HT-29 (cell line): ENCODE measurements around the gene RNF19B. TPM values are rescaled to one million over a fixed set of nuclear protein-coding genes. Genes with fewer than 3 reads are reported as not detected.
A peak's percentile ranks its signal among the peaks of the same experiment; 100 is the strongest.
"Not testable (repeated sequence)": the region's sequence is repeated elsewhere in the genome, so short reads cannot be mapped to it uniquely, and the experiment has no call there.

Experiments used
- DNase-seq: peaks from one replicate; pipeline ENCODE4 v3.0.0-alpha.2; 2015; ENCODE audit warnings: low spot score
- total RNA-seq: library from RNA; depleted of rRNA; stranded (reverse); fragments of >200 nt; shearing (Covaris generic); gene quantifications from 2 replicates; pipeline ENCODE4 v1.2.3, GENCODE V29; 2014

The RNF19B gene
- total RNA-seq, 1 experiment from 2014 or later: 15.8 TPM

DNA sequence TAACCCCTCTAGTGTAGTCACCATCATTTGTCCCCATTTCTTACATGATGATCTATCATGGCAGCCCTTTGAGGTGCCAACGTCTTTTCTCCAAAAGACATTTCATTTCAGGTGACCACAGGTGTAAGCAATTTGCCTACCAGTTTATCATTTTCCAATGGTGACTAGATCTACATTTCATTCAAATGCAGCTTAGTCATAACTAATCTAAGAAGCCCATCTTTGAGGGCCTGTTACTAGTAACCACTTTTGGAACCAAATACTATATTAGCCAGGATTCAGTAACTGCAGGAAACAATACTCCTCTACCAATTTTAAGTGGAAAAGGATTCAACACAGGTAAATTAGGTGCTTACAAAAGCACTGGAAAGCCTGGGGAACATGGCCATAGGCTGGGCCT lies 32.8 kb downstream of the RNF19B start:
- DNase-seq: no peak

DNA sequence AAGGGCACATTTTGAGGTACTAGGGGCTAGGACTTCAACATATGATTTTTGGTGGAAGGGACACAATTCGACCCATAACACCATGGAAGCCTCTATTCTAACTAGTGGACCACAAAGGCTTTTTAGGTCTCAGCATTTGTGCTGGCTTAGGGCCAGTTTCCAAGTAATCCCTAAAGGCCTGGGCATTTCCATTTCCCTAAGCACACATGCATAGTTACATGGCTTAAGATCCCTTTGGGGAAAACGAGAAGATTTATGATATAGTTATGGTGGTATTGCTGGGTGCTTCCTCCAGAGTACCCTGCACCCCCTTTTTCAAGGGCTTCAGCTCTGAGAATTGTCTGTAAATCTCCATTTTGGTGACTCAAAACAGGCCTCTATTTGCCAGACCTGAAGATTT lies 35.2 kb downstream of the RNF19B start:
- no peak for DNase-seq

DNA sequence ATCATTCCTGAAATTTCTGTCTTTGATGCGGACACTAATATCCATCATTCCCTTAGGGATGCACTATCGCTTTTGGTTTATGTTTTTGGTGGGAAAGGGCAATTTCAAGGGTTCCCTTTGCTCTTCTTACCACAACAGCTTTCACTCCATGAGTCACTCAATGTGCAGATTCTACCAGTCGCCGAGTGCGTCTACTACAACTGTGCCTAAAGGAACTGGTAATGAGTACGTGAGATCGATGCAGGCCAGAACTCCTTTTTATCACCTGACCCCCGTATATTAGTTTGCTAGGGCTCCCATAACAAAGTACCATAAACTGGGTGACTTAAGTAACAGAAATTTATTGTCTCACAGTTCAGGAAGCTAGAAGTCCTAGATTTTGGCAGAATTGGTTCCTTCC lies 35.9 kb downstream of the RNF19B start:
- DNase-seq: no peak

DNA sequence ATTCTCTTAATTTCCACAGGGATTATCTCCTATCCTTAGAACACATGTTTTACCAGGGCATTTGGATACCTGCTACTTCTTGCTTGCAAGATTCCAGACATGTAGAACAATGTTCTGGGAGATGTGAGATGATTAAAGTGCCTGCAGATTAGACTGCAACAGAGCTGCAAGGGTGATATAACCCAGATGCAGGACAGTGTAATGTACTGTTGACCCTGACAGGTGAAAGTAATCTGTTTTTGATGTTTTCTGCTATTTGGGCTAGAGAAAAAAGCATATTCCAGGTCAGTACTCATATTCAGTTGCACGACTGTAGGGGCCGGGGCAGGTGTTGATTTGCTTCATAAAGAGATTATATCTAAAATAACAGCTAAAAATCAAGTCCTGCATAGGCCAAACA lies 36.3 kb downstream of the RNF19B start:
- DNase-seq: no peak

DNA sequence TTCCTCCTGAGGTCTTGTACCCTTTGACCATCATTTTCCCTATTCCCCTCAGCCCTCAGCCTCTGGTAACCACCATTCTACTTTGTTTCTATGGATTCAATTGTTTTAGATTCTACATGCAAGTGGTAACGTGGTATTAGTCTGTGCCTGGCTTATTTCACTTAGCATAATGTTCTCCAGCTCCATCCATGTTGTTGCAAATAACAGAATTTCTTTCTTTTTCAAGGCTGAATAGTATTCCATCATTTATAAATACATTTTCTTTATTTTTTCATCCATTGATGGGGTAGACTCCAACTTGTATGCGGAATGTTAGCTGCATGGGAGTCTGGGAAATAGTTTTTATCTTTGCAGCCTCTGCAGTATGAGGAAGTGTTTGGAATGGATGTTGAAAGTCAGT lies 37.2 kb downstream of the RNF19B start:
- no peak for DNase-seq

DNA sequence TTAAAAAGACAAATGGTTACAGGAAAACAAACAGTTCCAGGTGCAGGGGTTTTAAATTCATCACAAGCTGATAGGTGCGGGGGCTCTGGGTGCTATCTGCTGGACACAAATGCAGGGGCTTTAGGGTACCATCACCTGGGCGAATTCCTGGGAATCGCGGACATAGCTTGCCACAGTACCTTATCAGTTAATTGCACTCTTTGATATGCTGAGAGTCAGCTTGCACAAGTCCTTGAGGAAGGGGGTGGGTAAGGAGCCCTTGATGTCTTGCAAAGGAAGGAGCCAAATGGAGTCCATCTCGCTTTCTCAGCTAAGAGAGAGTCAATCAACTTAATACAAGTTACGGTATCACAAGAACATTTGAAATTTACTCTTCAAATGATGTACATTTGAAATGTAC lies 38.0 kb downstream of the RNF19B start:
- DNase-seq: no peak

DNA sequence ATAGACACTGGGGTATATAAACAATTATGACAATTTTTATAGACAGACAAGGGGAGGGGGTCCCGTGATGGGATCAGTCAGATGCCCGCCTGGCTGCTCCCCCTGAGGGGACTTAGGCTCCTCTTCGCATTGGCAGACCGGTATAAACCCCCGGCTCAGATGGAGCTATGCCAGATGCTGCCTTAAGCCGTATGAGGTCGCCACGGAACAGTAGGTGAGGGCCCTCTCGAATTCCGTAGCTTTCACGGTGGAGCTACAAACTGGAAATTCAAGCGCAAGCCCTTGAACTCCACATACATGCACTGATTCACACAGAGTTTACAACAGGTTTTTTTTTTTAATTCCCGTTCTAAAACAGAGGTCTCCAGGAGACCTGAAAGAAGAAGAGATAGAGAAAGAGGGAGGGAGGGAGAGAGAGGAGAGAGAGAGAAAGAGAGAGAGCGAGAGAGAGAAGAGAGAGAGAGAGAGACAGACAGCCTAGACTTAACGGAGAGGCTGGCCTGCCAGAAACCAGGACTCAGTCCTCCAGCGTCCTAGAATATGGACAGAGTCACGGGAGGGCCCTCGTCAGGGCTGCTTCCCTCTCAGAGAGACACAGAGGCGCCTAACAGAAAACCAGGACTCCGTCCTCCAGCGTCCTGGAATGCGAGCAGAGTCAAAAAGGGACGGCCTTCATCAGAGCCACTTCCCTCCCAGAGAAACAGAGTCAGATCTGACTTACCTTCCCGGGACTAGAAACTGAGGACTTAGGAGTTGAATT lies 39.0 kb downstream of the RNF19B start:
- DNase-seq: no peak

DNA sequence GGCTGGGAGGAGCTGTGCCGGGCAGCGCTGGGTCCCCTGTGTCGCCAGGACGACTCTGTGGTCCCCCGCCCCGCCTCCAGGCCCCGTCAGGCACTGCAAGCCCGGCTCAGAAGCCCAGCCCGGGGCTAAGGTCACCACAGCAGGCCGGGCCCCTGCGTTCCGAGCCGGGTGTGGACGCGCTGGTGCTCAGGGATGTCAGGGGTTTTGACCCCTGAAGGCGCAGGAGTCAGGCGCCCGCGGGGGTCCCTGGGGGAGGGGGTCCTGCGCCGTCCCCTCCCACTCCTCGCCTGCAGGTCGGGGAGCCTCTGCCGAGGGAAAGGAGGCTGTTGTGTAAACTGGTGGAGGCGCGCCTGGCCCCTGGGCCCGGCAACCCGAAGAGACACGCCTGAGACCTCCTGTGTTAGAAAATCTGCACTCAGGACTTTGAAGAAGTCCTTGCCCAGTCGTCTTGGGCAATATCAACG lies 39.7 kb downstream of the RNF19B start:
- peak; percentile 58 for DNase-seq

DNA sequence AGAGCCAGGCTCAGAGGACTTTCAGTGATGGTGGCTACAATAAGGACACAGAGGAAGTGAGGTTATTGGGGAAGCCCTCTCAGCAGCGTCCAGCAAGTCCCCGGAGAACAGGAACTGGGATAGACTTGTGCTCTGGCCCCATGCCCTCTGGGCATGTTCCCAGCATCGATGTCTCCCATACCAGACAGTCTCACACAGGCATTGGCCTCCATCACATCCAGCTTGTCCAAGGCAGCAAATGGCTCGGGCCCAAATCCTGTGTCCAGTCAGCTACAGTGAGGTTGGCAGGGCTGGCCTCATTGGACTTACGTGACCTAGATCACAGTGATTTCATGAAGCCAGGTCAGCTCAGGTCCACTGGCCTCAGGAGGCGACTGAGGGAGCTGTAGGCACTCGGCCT lies 43.8 kb downstream of the RNF19B start:
- no peak for DNase-seq

DNA sequence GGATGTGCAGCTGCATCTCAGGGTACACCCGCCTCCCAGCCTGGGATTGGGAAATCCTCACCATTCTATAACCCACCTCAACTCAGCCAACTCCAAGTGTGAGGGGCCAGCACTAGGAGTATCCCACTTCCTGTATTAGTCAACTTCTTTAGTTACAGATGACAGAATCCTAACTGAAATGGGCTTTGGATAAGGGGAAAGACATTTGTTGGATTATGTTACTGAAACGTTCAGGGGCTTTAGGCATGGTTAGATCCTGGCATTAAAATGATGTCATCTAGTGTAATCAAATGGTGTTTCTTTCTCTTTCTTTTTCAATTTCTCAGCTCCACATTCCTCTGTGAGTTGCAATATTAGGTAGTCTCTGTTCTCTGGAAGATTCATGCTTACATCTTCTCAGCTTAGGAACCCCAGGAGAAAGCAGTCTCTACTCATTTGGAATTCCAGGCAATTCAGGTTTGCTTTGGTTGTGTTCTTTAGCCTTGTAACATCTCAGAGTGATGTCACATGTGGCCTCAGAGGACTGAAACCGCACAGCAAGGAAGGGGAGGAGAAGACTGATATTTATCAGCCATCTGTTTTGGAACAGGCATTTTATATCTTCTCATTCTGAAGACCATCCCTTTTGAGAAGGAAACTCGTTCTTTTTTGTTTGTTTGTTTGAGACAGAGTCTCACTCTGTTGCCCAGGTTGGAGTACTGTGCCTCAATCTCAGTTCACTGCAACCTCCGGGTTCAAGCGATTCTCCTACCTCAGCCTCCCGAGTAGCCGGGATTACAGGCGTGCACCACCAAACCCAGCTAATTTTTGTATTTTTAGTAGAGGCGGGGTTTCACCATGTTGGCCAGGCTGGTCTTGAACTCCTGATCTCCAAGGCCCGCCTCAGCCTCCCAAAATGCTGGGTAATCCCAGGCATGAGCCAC lies 44.5 kb downstream of the RNF19B start:
- DNase-seq: no peak

DNA sequence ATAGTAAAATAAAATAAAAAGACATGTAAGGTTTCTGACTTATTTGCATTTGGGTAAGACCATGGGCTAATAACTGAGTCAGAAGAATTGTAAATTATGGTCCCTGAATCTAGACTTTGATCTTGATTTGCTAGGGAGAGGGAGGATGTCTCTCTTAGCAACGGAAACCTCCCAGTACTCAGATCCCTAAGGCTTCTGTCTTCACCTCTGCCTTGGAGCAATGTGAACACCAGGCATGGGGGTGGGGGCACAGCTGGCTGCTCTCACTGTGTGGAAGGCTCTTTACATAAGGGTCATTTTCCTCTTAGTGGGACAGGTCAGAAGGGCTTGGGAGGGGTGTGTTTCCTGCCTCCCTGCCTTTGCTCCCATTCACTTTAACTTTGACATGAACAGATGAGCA lies 46.4 kb downstream of the RNF19B start:
- DNase-seq: no peak

DNA sequence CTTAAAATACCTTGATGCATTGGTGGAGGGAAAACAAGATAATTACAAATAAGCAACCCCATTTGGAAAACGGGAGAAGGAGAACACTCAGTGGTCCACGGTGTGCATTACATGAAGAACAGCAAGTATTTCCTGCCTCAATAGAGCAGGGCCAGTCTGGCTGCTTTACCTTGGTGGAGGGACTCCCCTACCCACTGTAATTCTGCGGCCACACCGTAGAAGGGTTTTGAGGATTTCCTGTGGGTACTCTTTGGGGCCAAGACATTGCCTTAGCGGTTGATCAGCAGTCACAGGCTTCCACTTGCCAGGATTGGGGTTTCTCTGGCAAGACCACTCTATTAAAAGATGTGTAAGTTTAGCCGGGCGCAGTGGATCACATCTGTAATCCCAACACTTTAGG lies 47.1 kb downstream of the RNF19B start:
- no peak for DNase-seq

DNA sequence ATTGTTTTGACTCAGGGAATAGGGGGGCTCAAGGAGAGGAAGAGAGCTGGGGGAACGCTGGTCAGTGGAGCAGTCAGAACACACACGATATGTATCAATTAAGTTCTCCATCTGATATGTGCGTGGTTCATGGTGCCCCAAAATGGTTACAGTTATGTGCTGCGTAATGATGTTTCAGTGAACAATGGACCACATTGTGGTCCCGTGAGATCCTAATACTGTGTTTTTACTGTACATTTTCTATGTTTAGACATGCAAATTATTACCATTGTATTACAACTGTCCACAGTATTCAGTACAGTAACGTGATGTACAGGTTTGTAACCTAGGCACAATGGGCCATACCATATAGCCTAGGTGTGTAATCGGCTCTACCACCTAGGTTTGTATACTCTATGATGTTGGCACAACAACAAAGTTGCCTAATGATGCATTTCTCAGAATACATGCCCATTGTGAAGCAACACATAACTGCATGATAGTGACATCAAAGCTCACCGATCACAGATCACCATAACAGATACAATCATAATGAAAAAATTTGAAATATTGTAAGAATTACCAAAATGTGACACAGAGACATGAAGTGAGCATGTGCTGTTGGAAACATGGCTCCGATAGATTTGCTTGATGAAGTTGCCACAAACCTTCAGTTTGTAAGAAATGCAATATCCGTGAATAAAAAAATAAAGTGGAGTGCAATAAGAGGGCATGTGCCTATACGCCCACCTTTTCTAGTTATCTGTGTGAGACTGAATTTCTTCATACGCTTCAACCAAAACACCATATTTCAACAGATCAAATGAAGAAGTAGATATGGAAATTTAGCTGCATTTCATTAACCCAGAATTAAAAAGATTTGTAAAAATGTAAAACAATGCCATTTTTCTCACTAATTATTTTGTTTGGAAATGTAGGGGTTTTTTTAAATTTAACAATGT lies 48.6 kb downstream of the RNF19B start:
- no peak for DNase-seq

DNA sequence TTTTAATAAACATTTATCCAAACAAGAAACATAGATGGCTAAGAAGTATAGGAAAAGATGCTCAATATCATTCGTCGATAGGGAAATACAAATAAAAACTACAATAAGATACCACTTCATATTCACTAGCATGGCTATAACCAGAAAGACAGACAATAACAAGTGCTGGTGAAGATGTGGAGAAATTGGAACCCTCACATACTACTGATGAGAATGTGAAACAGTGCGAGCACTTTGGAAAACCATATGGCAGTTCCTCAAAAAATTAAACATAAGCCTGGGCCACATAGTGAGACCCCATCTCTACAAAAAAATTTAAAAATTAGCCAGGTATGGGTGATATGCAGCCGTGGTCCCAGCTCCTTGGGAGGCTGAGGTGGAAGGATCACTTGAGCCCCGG lies 54.3 kb downstream of the RNF19B start:
- DNase-seq: no peak

DNA sequence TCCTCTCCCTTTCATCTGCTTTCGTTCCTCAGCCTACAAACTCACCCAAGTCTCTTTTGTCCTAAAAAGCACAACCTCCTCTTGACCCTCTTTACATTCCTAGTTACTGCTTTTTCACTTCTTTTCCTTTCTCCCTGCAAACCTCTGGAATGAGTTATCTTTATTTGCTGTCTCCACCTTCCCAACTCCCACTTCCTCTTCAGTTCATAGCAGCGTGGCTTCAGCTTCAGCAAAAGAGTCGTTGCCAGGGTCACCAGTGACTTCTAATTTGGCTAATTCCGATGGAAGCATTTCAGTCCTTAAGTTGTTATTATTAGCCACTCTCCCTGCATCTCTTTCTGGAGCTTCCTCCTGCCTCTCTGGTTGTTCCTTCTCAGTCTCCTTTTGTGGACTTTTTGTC lies 57.2 kb downstream of the RNF19B start:
- DNase-seq: peak; percentile 77

DNA sequence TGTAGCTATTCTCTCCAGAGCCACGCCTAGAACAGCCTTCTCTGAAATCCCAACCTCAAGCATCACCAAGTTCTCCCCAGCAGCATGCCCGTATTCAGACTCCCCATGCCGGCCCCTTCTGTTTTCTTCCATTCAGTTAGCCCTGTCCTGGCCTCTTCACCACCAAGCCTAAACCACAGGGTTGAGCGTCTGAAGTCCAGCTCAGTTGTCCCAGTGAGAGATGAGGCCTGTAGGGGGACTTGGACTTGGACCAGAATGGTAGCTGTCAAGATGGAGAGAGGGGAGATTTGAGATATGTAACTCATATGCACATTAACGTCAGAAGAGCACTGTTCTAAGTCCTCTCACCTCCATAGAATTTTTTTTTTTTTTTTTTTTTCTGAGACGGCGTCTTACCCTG lies 58.0 kb downstream of the RNF19B start:
- DNase-seq: no peak

DNA sequence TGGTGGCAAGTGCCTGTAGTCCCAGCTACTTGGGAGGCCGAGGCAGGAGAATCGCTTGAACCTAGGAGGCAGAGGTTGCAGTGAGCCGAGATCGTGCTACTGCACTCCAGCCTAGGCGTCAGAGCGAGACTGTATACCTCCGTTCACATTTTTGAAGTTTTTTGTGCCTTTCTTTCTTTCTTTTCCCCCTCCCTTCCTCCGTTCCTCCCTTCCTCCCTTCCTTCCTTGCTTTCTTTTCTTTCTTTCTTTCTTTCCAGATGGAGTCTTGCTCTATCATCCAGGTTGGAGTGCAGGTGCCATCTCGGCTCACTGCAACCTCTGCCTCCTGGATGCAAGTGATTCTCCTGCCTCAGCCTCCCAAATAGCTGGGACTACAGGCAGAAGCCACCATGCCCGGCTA lies 59.0 kb downstream of the RNF19B start:
- not testable (repeated sequence) for DNase-seq

DNA sequence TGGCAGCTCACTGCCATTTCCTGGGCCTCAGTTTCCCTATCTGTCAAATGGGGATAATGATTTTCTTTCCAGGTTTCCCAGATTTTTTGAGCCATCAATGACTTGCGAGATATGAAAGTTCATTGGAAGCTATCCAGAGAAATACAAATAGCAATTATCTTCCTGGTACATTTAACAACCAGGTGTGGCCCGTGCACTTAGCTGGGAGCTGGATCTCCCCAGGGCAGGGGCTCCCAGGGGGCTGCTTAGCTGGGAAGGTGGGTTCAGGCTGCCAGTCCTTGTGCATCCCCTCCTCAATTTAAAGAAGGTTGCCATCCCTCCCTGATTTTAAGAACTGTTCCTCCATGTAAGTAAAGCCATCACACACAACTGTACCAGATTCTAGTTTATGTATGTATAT lies 59.8 kb downstream of the RNF19B start:
- DNase-seq: no peak

DNA sequence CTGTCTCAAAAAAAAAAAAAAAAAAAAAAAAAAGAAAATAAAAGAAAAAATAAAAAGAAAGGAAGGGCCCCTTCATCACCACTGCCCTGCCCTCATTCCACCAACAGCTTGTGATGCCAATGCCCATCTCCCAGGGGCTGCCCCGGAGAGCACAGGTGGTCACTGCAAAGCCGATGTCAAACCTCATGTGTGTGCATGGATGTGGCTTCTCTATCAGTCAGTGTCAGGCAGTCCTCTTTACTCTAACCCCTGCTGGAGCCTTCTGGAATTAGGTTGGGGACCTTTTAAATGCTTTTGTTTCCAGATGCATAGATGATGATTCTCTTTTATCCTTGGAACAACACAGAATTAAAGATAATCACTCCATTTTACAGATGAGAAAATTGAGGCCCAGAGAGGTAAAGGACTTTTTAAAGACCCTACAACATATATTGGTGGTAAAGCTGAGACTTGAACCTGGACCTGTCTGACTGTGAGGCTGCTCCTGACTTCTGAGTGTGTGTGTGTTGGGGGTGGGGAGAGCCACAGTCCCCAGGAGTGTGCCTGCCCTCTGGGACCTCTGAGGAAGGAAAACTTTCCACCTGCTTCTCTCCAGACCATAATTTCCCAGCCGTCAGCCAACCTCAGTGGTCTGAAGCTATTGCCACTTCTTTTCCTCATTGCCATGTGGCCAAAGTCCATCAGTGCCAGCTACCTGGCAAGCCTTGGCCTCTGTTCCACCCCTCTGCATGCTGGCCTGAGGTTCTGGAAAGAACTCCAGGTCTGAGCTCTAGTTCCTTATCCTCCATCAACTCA lies 60.4 kb downstream of the RNF19B start:
- peak; percentile 92 for DNase-seq

DNA sequence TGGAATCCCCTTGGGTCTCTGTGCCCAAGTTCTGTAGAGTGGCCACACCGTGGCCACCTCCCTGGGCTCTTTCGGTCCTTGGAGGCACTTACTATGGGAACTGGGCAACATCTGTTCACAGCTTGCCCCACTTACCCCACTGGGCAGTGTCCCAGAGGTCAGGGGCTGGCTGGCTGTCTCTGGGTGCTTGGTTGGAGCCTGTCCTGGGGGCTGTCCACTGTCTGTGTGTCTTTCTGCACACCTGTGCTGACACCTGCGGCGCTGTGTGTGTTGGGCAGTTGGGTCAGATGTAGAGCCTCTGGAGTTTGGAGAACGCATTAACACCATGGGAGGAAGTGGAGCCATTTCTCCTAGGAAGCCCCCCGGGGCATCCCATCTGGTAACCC lies 62.1 kb downstream of the RNF19B start:
- DNase-seq: no peak
